Stimulated activated CD4-positive, alpha-beta T cell treated with anti-CD3 and anti-CD28 coated beads, Interleukin-1b, Interleukin-23, amount 100 ng/mL, for 48 hours (primary cell): Measurements from ENCODE around the gene COBL.

Experiments used
- DNase-seq: peaks from one replicate; pipeline ENCODE4 v3.0.0-alpha.2; 2020

Gene COBL

GRCh38 chr7:51327287-51327717 is 10.7 kb upstream of the COBL start:
- no peak for DNase-seq

GRCh38 chr7:51326656-51327286 is 10.2 kb upstream of the COBL start:
- DNase-seq, result no peak

GRCh38 chr7:51325908-51326307 is 9.3 kb upstream of the COBL start:
- no peak for DNase-seq

GRCh38 chr7:51325261-51325676 is 8.7 kb upstream of the COBL start:
- DNase-seq, result no peak

GRCh38 chr7:51324206-51324898 is 7.7 kb upstream of the COBL start:
- no peak for DNase-seq

- DNase-seq, result no peak
Observed at GRCh38 chr7:51321961-51322515, 5.4 kb upstream of the COBL start.

GRCh38 chr7:51318886-51319579 is 2.4 kb upstream of the COBL start:
- DNase-seq, result no peak

- DNase-seq, result no peak
Observed at GRCh38 chr7:51318001-51318400, 1.4 kb upstream of the COBL start.

- no peak for DNase-seq
Observed at GRCh38 chr7:51317582-51317910, 937 bp upstream of the COBL start.

- DNase-seq, result no peak
Observed at GRCh38 chr7:51316262-51316665, 345 bp downstream of the COBL start.

- DNase-seq, result no peak
Observed at GRCh38 chr7:51315393-51316261, 982 bp downstream of the COBL start.

- no peak for DNase-seq
Observed at GRCh38 chr7:51314726-51315125, 1.9 kb downstream of the COBL start.

- no peak for DNase-seq
Observed at GRCh38 chr7:51313738-51314425, 2.7 kb downstream of the COBL start.

GRCh38 chr7:51312951-51313737 is 3.5 kb downstream of the COBL start:
- DNase-seq, result no peak

- DNase-seq, result no peak
Observed at GRCh38 chr7:51311166-51311565, 5.4 kb downstream of the COBL start.

GRCh38 chr7:51310131-51310583 is 6.5 kb downstream of the COBL start:
- DNase-seq, result no peak

GRCh38 chr7:51309361-51310130 is 7.1 kb downstream of the COBL start:
- no peak for DNase-seq

GRCh38 chr7:51308696-51309095 is 7.9 kb downstream of the COBL start:
- DNase-seq, result no peak

GRCh38 chr7:51308265-51308664 is 8.3 kb downstream of the COBL start:
- no peak for DNase-seq

- no peak for DNase-seq
Observed at GRCh38 chr7:51307651-51308210, 8.9 kb downstream of the COBL start.
